ENCODE results near the gene AFF3. TPM values are rescaled to one million over a fixed set of nuclear protein-coding genes. Genes with fewer than 3 reads are reported as not detected.
"Not testable (repeated sequence)": the region's sequence is repeated elsewhere in the genome, so short reads cannot be mapped to it uniquely, and the experiment has no call there.

The AFF3 gene
- total RNA-seq, 1 experiment from 2014 or later, result not detected

DNA sequence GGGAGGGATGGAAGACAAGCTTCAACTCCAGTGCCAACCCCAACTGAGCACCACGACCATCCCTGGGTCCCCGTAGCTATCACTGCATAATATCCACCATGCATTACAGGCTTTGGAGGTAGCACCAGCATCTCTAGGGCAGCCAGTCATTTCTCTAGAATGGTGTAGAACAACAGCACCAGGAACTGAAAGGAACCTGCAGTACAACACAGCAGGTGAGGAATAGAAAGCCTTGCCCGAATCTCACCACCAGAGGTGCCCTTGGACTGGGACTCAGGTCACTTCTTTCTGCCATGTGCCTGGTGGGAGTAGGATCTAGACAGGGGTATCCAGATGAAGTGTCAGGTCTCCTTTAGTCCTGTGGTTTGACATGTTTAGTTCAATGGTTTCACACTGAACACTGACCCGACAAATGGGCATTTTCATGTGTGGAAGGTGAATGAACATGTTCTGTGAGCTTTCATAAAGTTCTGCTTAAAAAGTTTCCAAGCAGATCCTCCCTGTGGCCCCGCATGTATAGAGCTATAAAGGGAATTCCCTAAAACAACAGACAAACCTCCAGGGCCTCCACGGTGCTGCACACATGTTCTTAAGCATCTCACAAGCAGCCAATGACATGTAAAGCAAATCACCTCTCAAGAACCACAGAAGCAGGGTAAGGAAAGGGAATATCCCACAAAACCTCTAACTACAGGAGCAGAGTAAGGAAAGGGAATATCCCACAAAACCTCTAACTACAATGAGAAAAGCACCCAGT, 208.3 kb downstream of the AFF3 start:
- Histone ChIP-seq H3K4me1 (replicated peaks; ENCODE audit: insufficient read depth) (no peaks in the 10 kb centered on the region), H3K4me2 (no peak overlapping the region), H3K27ac (no peak overlapping the region), H3K9me3 (ENCODE audit: insufficient read depth, low read depth) (no peaks in the 10 kb centered on the region), H3K36me3 (ENCODE audit: low read depth) (no peaks in the 10 kb centered on the region), H2AFZ (no peak overlapping the region), H3K4me3 (no peak overlapping the region), H3K9me2 (ENCODE audit: insufficient read depth) (no peaks in the 10 kb centered on the region), H3K79me2 (ENCODE audit: low read depth) (no peaks in the 10 kb centered on the region), H3K27me3 (ENCODE audit: insufficient read depth, low read depth) (peaks cover 49% of the 10 kb centered on the region), H4K20me1 (ENCODE audit: insufficient read depth) (no peaks in the 10 kb centered on the region), H3F3A (ENCODE audit: insufficient read depth, low read depth) (no peaks in the 10 kb centered on the region)
- DNase-seq, result no peak
- no TSS peak for BruUV-seq (replicated peaks)
- POLR2A ChIA-PET (ENCODE audit: unreplicated experiment), result no interaction called here
- CTCF ChIA-PET, result no interaction called here
- no peak for TF ChIP-seq EZH2 (IDR thresholded peaks at IDR 0.05; ENCODE audit: low read depth)
- TF ChIP-seq, protein P1, sequence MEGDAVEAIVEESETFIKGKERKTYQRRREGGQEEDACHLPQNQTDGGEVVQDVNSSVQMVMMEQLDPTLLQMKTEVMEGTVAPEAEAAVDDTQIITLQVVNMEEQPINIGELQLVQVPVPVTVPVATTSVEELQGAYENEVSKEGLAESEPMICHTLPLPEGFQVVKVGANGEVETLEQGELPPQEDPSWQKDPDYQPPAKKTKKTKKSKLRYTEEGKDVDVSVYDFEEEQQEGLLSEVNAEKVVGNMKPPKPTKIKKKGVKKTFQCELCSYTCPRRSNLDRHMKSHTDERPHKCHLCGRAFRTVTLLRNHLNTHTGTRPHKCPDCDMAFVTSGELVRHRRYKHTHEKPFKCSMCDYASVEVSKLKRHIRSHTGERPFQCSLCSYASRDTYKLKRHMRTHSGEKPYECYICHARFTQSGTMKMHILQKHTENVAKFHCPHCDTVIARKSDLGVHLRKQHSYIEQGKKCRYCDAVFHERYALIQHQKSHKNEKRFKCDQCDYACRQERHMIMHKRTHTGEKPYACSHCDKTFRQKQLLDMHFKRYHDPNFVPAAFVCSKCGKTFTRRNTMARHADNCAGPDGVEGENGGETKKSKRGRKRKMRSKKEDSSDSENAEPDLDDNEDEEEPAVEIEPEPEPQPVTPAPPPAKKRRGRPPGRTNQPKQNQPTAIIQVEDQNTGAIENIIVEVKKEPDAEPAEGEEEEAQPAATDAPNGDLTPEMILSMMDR (conservative IDR thresholded peaks at IDR 0.05), result no peak
- intact Hi-C loops (cut with micrococcal nuclease; ENCODE audit: unreplicated experiment), result no loop called here

GRCh38 chr2:99933491-99933890, 208.9 kb downstream of the AFF3 start:
- H3K27ac ChIP-seq; H3K9me3 ChIP-seq (ENCODE audit: insufficient read depth, low read depth); H3K4me3 ChIP-seq; H2AFZ ChIP-seq; H3K4me2 ChIP-seq; CTCF ChIA-PET; H3K36me3 ChIP-seq (ENCODE audit: low read depth); POLR2A ChIA-PET (ENCODE audit: unreplicated experiment); H3F3A ChIP-seq (ENCODE audit: insufficient read depth, low read depth); H3K9me2 ChIP-seq (ENCODE audit: insufficient read depth); BruUV-seq (replicated peaks); H4K20me1 ChIP-seq (ENCODE audit: insufficient read depth); intact Hi-C loops (cut with micrococcal nuclease; ENCODE audit: unreplicated experiment); DNase-seq; H3K4me1 ChIP-seq (replicated peaks; ENCODE audit: insufficient read depth); H3K79me2 ChIP-seq (ENCODE audit: low read depth): not testable (repeated sequence)
- H3K27me3 ChIP-seq (ENCODE audit: insufficient read depth, low read depth), result peaks cover 54% of the 10 kb centered on the region

GRCh38 chr2:99928470-99929053, 213.8 kb downstream of the AFF3 start:
- no TSS peak for BruUV-seq (replicated peaks)
- peaks cover 30% of the 10 kb centered on the region for H3K27me3 ChIP-seq (ENCODE audit: insufficient read depth, low read depth)
- intact Hi-C loops (cut with micrococcal nuclease; ENCODE audit: unreplicated experiment), result no loop called here

DNA sequence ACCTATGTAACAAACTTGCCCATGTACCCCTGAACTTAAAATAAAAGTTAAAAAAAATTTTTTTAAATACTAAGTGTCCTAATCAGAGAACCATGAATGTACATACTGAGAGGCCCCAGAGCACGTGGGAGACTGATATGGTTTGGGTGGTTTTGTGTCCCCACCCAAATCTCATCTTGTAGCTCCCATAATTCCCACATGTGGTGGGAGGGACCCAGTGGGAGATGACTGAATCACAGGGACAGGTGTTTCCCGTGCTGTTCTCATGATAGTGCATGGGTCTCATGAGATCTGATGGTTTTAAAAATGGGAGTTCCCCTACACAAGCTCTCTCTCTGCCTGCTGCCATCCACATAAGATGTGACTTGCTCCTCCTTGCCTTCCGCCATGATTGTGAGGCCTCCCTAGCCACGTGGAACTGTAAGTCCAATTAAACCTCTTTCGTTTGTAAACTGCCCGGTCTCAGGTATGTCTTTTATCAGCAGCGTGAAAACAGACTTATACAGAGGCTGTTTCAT, 214.6 kb downstream of the AFF3 start:
- CTCF ChIA-PET, result not testable (repeated sequence)

More at GRCh38 chr2:99928470-99929053, 213.8 kb downstream of the AFF3 start:
- CTCF ChIA-PET, result no interaction called here
- H3K4me1 ChIP-seq (replicated peaks; ENCODE audit: insufficient read depth), result no peaks in the 10 kb centered on the region
- H2AFZ ChIP-seq, result no peak overlapping the region
- H3K27ac ChIP-seq, result no peak overlapping the region
- no peaks in the 10 kb centered on the region for H3K9me3 ChIP-seq (ENCODE audit: insufficient read depth, low read depth)
- DNase-seq, result no peak
- H3K4me3 ChIP-seq, result no peak overlapping the region
- H3F3A ChIP-seq (ENCODE audit: insufficient read depth, low read depth), result no peaks in the 10 kb centered on the region
- POLR2A ChIA-PET (ENCODE audit: unreplicated experiment), result no interaction called here
- no peak overlapping the region for H3K4me2 ChIP-seq
- no peaks in the 10 kb centered on the region for H3K36me3 ChIP-seq (ENCODE audit: low read depth)
- no peaks in the 10 kb centered on the region for H3K9me2 ChIP-seq (ENCODE audit: insufficient read depth)
- no peaks in the 10 kb centered on the region for H3K79me2 ChIP-seq (ENCODE audit: low read depth)
- H4K20me1 ChIP-seq (ENCODE audit: insufficient read depth), result no peaks in the 10 kb centered on the region; the same call in 1 of the 2 replicates
- TF ChIP-seq EZH2 (IDR thresholded peaks at IDR 0.05; ENCODE audit: low read depth), result no peak
- TF ChIP-seq, protein P1 (conservative IDR thresholded peaks at IDR 0.05), result no peak

More for the DNA sequence above, 214.6 kb downstream of the AFF3 start:
- H3F3A ChIP-seq (ENCODE audit: insufficient read depth, low read depth); H3K79me2 ChIP-seq (ENCODE audit: low read depth); H4K20me1 ChIP-seq (ENCODE audit: insufficient read depth); intact Hi-C loops (cut with micrococcal nuclease; ENCODE audit: unreplicated experiment); H3K27ac ChIP-seq; H2AFZ ChIP-seq; DNase-seq; POLR2A ChIA-PET (ENCODE audit: unreplicated experiment); H3K9me2 ChIP-seq (ENCODE audit: insufficient read depth); H3K4me1 ChIP-seq (replicated peaks; ENCODE audit: insufficient read depth); H3K4me3 ChIP-seq; H3K4me2 ChIP-seq; BruUV-seq (replicated peaks); H3K36me3 ChIP-seq (ENCODE audit: low read depth); H3K9me3 ChIP-seq (ENCODE audit: insufficient read depth, low read depth): not testable (repeated sequence)
- peaks cover 30% of the 10 kb centered on the region for H3K27me3 ChIP-seq (ENCODE audit: insufficient read depth, low read depth)

Data from PC-9 (cell line).